NCI-H69 (cell line): ENCODE results near the gene CSRP1.
"Not testable (repeated sequence)": the region's sequence is repeated elsewhere in the genome, so short reads cannot be mapped to it uniquely, and the experiment has no call there.

Source experiments
- DNase-seq: peaks from one replicate; lab custom pipeline; 2025; lab: John Stamatoyannopoulos, UW

The CSRP1 gene

DNA sequence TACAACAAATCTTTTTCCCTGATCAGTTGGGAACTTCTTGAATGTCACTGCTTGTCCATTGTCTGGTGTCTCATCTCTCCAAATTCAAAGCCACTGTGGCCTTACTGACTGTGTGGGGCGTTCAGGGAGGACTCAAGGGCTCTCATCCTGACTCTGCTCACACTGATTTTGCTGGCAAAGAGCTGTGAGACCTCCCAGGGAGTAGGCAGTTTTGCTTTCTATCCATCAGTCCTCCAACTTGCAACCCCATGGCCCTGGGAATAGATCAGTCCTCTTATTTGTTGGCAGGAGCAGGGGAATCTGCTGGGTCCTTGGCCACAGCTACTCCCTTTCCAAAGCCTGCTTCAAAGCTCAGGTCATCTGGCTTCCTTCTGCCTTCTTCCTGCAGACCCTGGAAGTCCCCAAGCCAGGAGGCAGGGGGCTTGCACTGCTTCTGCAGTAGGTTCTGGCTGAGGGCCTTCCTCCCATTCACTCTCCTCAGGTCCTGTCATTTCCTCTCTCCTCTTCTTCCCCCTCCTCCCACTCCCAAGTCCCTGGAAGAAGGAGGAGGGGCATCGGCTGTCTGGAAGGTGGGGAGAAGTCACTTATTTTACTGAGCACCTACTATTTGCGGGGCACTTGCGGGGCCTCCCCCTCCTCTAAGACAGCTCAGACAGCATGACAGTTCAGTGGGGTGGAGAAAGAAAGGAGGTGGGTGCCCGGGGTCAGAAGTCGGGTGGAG, 31.1 kb upstream of the CSRP1 start:
- DNase-seq: peak; percentile 64

DNA sequence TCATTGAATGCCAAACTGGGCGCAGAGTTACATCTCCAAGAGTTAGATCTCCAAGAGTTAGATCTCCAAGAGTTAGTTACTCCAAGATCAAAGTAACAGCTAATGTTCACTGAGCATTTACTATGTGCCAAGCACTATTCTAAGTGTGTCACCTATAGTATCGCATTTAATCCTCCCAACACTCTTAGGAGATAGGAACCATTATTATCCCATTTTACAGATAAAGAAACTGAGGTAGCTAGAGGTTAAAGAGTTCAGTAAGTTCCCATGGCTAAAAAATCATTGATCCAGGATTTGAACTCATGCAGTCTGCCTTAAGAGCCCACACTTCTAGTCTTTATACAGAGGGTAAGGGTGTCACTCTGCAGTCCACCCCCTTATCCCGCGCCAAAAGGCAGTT, 30.5 kb upstream of the CSRP1 start:
- no peak for DNase-seq

DNA sequence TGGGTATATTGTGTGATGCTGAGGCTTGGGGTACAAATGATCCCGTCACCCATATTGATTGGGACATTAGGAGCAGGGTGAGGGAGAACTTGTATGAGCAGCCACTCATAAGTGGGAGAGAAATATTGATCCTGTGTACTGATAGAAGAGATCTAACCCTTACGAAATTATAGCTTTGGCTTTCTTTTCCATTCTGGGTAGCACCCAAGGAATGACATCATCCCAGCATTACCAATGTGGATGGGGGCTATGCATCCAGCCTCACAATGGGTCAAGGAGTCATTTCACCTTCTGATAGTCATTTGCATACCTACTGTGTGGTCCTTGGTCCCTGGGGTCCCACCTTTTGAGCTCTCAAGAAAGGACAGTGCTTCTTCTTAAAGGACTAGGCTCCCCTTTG, 30.1 kb upstream of the CSRP1 start:
- no peak for DNase-seq

DNA sequence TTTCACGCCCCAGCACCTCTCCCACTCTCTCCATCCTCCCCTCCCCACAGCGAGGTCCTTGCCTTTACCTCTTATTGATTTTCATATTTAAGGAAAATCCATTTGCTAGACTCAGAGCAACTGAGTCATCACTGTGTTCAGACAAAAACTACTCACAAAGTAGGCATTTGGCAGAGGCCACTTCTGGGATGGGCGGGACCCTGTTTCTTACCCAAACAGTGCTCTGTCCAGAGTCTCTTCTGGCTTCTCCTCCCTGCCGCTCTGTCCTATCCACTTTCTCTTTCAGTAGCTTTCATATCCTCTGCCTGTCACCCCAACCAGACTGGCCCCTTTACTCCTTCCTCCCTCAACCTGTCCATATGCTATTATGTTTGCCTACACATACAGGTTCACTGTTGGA, 29.6 kb upstream of the CSRP1 start:
- no peak for DNase-seq

DNA sequence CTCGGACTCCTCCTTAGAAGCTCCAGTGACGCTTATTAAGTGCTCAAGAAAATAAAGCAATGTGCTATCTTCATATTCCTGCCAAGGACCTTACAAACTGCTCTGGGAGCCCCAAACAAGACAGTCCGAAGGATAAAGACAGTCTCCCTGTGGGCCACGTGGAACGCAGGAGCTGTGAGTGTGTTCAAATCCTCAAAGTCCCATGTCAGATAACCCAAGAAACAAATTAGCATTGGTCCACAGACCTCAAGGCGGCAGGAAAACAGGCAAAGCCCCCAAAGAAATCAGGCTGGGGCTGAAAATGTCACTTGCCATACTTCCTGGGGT, 29.0 kb upstream of the CSRP1 start:
- DNase-seq: no peak

DNA sequence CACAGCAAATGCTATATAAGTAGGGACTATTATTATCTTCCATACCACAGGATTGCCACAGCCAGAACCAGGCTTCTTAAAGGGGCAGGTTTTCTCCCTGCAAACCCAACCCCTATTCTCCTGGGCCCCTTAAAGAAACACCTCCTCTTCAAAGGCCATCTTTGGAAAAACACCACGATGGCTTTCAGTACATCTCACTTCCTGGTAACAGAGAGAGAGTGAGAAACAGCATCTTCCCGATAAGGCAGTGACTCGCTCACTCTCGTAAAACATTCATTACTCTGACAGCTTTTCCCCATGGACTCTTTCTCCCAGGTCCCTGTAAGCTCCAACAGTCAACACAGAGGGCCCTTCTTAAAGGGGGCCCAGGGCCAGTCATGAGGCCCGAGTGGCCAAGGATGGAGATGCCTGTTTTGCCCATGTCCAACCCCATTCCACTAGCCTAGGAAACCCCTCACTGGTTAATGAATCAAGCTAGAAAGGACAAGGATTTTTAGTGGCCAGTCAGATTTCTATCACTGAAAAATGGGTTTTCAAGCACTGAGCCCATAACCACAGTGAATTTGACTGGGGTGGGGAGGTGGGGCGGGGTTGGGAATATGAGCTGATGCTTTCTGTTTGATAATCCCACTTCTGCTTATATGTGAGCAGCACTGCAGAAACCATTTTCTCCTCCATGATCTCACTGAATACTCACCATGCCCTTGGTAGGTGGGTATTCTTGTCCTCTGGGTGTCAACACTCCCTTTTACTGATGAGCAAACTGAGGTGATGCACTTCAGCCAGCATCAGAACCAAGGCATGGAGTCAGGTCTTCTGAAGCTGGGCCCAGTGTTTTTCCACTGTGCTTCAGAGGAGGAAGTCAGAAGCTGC, 28.4 kb upstream of the CSRP1 start:
- peak; percentile 51 for DNase-seq

DNA sequence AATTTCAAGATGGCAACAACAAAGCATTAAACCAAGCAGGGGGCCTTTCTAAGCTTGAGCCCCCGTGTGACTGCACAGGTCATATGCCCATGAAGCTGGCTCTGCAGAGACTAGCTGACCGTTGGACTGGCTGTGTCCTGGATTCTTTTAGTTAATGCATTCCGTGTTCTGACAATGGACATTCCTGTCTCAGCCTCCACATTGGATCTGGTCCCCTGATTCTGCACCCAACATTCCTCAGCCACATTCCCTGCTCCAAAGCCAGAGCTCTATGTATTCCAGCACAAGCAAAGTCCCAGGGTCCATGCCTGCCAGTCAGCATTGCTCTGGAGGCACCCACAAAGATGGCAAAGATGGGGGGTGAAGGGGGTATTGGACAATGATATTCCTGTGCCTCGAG, 26.9 kb upstream of the CSRP1 start:
- DNase-seq: no peak

DNA sequence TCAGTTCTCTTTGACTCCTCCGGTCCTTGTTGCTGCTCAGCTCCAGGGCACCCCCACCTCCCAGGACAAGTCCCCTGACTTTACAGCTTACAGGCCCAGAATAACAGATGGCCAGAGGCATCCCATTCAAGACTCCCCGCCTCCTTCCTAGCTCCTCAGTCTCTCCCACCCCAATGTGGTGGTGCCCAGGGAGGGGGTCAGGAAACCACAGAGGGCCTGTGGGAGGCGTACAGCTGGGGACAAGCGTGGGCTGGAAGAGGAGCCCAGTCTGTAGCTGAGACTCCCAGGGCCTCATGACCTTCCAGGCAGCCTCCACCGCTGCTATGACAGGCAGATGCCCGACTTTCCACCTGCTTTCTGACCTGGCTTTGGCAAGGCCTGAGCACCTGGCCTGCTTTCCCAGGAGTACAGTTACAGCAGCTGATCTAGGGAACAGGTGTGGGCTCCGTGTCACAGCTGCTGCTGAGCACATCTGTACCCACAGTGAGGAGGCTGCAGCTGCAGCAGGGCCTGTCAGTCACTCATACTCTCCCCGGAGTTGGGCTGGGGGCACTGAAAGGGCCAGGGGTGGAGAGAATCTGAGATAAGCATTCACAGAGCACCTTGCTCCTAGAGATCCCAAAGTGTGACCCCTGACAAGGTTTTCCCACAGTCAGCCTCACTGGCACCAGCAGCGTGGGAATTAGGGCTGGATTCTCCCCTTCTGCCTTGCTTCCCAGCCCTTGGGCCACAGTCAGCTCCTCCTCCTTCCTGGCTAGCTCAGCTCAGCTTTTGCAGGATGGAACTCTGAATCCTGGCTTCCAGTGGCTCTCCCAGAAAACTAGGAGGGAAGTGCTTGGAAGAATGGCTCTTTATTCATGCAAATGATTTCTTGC, 24.9 kb upstream of the CSRP1 start:
- peak; percentile 71 for DNase-seq

DNA sequence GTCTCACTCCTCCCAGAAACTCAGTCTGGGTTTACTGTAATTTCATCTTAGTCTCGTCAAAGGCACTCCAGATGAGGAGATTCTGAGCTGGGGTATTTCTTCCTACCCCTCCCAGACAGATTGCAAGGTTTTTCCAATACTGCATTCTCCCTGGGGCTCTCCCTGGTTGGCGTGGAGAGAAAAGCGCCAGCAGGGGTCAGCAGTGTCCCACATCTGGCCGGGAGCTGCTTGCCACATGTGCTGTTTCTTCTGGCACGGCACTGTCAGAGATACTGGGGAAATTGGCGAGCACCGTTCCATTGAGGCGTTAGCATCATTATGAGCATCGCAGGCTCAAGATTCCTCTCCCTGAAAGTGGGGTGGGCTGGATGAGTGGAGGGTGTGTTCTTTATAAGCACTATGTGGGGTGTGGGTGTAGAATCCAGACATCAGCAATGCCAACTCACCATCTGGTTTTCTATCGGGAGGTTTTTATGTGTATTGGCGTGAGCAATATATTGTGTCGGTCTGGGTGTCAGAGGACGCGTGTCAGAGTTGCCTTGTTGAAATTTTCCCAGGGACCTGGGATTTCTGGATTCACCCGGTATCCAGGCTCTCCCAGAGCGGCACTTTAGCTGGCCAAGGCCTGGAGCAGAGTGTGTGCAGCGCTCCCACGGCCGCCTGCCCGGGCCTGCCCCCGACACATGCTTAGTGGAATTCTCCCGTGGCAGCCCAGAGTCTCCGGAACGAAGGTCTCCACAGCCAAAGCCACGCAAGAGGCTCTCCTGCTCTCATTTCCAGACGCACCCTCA, 24.0 kb upstream of the CSRP1 start:
- peak; percentile 85 for DNase-seq

DNA sequence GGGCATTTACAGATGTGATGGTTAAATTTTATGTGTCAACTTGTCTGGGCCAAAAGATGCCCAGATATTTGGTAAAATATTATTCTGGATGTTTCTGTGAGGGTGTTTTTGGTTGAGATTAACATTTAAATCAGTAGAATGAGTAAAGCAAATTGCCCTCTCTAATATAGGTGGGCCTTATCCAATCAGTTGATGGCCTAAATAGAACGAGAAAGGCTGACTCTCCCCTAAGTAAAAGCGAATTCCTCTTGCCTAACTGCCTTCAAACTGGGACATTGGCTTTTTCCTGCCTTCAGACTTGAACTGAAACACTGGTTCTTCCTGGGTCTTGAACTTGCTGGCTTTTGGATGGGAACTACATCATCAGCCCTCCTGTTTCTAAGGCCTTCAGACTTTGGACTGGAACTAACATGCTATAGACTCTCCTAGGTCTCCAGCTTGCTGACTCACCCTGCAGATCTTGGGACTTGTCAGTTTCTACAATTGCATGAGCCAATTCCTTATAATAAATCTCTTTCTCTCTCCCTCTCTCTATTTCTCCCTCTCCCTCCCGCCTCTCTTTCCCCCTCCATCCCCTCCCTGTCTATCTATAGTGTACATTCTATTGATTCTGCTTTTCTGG, 21.8 kb upstream of the CSRP1 start:
- DNase-seq: no peak

DNA sequence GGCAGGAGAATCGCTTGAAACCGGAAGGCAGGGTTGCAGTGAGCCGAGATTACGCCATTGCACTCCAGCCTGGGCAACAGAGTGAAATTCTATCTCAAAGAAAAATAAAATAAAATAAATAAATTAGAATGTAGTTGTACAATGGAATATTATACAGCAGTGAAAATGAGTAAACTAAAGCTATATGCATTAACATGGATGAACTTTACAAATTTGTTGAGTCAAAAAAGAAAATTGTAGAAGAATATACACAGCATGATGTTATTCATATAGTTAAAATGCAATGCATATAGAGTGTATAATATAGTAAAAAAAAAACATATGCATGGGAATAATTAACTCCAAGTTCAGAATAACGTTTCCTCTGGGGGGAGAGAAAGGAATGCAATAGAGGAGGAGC, 21.0 kb upstream of the CSRP1 start:
- no peak for DNase-seq

DNA sequence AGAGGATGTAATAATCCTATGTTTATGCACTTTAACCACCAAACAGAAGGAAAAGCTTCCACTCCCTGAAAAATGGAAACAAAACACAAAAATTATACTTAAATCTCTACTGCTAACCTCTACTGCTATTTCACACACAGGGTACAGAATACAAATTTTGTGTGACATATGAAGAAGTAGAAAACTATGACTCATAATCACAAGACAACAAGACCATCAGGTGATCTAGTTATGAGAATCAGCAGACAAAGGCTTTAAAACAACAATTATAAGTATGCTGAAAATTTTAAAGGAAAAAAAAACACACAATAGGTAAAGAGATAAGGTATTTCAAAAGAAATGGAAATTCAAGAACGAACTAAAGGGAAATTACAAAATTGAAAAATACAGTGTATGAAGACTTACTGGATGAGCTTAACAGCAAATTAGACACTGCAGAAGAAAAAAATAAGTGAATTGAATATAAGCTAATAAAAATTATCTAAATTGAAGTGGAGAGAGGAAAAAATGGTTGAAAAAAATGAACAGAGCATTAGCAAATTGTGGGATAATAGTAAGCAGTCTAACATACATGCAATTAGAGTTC, 18.4 kb upstream of the CSRP1 start:
- DNase-seq: no peak

DNA sequence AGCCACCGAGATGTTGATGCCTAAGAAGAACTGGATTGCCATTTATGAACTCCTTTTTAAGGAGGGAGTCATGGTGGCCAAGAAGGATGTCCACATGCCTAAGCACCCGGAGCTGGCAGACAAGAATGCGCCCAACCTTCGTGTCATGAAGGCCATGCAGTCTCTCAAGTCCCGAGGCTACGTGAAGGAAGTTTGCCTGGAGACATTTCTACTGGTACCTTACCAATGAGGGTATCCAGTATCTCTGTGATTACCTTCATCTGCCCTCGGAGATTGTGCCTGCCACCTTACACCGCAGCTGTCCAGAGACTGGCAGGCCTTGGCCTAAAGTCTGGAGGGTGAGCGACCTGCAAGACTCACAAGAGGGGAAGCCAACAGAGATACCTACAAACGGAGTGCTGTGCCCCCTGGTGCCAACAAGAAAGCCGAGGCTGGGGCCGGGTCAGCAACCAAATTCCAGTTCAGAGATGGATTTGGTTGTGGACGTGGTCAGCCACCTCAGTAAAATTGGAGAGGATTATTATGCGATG, 13.2 kb upstream of the CSRP1 start:
- not testable (repeated sequence) for DNase-seq

DNA sequence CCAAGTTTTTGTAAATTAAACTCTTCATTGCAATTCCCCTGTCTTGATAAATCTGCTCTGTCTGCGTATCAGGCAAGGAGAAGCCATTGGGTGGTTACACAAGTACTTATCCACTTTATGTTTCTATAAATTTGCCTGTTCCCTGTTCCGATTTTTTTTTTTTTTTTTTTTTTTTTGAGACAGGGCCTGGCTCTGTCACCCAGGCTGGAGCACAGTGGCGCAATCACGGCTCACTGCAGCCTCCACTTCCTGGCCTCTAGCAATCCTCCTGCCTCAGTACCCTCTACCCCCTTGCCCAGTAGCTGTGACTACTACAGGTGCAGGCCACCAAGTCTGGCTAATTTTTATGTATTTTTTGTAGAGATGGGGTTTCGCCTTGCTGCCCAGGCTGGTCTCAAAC, 11.1 kb upstream of the CSRP1 start:
- no peak for DNase-seq

DNA sequence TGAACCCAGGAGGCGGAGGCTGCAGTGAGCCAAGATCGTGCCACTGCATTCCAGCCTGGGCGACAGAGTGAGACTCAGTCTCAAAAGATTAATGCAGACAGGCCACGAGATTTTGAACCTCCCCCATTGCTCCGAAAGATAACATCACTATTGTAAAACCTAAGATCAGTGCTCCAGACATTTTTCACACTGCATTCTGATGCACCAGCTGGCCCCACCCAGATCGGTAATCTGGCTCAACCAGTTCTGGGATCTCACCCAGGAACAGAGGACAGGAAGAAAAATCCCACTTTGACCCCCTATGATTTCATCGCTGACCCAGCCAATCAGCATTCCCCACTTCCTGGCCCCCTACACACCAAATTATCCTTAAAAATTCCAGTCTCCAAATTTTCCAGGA, 10.7 kb upstream of the CSRP1 start:
- DNase-seq: no peak

DNA sequence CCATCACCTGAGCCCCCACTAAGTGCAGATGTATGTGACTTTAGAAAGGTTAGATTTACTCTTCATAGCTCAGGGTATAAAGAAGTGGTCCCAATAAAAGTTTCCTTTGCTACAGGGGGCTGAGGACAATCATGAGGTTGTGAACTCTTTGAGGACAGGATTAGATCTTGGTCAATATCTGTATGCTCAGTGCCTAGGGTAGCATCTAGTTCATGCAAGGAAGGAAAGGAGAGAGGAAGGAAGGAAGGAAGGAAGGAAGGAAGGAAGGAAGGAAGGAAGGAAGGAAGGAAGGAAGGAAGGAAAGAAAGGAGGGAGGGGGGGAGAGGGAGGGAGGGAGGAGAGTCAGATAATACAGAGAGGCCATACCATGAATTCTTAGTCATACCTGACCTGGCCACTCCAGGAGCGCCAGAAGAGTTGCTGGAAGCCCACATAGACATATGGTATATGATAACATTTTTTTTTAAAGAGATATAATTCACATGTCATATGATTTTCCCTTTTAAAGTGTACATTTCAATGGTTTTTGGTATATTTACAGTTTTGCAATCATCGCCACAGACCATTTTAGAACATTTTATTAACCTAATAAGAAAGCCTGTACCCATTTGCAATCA, 9.7 kb upstream of the CSRP1 start:
- no peak for DNase-seq

DNA sequence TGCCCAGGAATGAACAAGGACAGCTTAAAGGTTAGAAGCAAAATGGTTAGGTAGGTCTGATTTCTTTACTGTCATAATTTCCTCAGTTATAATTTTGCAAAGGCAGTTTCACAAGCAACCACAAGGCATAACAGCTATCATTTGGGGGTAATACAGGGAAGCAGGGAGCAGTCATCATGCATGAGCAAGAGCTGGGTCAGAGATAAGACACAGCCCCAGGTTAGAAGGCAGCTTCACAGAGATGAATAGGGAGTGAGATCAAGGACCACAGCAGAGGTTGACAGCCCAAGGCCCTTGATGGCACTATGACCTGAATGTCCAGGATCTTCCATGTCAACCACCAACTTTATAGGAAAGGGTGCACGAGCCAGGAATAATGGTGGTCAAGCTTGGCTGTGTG, 9.0 kb upstream of the CSRP1 start:
- DNase-seq: no peak

DNA sequence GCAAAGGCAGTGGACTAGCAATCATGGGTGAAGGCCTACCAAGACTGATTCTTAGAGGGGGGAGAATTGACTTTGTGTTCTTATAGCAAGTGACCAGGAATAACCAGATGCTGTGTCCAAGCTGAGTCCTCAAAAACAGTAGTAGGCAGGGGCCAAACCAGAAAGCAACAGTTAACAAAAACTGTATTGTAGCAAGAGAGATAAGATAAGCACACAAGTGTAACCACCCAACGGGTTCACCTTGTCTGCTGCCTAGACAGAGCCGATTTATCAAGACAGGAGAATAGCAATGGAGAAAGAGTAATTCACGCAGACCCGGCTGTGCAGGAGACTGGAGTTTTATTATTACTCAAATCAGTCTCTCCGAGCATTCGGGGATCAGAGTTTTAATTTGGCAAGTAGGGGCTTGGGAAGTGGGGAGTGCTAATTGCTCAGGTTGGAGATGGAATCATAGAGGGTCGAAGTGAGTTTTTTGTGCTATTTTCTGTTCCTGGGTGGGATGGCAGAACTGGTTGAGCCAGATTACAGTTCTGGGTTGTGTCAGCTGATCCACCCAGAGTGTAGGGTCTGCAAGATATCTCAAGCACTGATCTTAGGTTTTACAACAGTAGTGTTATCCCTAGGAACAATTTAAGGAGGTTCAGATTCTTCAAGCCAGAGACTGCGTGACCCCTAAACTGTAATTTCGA, 8.3 kb upstream of the CSRP1 start:
- DNase-seq: no peak

DNA sequence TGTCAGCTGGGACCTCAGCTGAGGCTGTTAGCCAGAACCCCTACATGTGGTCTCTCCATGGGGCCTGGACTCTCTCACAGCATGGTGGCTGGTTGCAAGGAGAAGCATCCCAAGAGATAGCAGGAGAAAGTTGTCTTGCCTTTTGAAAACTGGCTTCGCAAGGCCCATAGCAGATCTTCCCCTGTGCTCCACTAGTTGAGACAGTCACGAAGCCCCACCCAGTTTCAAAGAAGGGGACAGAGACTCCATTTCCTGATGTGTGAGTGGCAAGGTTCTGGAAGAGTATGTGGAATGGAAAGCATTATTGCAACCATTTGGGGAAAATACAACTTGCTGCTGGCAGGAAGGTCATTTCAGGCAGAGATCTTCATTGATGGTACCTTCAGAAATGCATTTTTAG, 7.5 kb upstream of the CSRP1 start:
- no peak for DNase-seq
